Fibroblast of lung (primary cell): ENCODE data around the gene OBSL1. TPM values are rescaled to one million over a fixed set of nuclear protein-coding genes. Genes with fewer than 3 reads are reported as not detected.

Source experiments
- DNase-seq, 2 donors: peaks; one replicate each; pipeline versions ENCODE4 v3.0.0 to v3.0.0-alpha.2; 2010; ENCODE audit warnings: low read depth in 2 of 2
- H2AFZ ChIP-seq: 2 replicates; pipeline ENCODE4 v1.5.1; 2012; ENCODE audit warnings: low read length, control low read depth, inconsistent platforms
- H3K27ac ChIP-seq: 2 replicates; pipeline ENCODE4 v1.5.1; 2011; ENCODE audit warnings: low read length, control low read depth; ENCODE audit not compliant: insufficient read depth
- H3K27me3 ChIP-seq: 2 replicates; pipeline ENCODE4 v1.5.1; 2011; ENCODE audit warnings: mild to moderate bottlenecking, low read length; ENCODE audit not compliant: control insufficient read depth, insufficient read depth
- H3K36me3 ChIP-seq: 2 replicates; pipeline ENCODE4 v1.5.1; 2011; ENCODE audit warnings: low read length; ENCODE audit not compliant: control insufficient read depth, insufficient read depth
- H3K4me1 ChIP-seq: 2 replicates; pipeline ENCODE4 v1.5.1; 2011; ENCODE audit warnings: low read length; ENCODE audit not compliant: control insufficient read depth, insufficient read depth; ENCODE audit errors: extremely low read depth
- H3K4me2 ChIP-seq: 2 replicates; pipeline ENCODE4 v1.5.1; 2011; ENCODE audit warnings: low read length, control low read depth; ENCODE audit not compliant: insufficient read depth; ENCODE audit errors: extremely low read depth
- H3K4me3 ChIP-seq, 4 experiments: fragments of 200-600 bp in 1 of 4; sonication (generic) in 1 of 4; replicated peaks in 1 of 4; 2 replicates each; pipeline ENCODE4 v1.5.1; 2011 to 2016; ENCODE audit warnings: low read length in 4 of 4, low read depth in 3 of 4, mild to moderate bottlenecking in 3 of 4, control low read depth in 2 of 4, inconsistent platforms in 1 of 4, mixed read lengths in 1 of 4; ENCODE audit not compliant: insufficient read depth in 1 of 4; ENCODE audit errors: control extremely low read depth in 1 of 4
- H3K79me2 ChIP-seq: 2 replicates; pipeline ENCODE4 v1.5.1; 2012; ENCODE audit warnings: mild to moderate bottlenecking, low read length, inconsistent platforms; ENCODE audit not compliant: control insufficient read depth, insufficient read depth
- H3K9ac ChIP-seq: 2 replicates; pipeline ENCODE4 v1.5.1; 2011; ENCODE audit warnings: mild to moderate bottlenecking, low read length, control low read depth; ENCODE audit not compliant: insufficient read depth
- H3K9me3 ChIP-seq: 2 replicates; pipeline ENCODE4 v1.5.1; 2012; ENCODE audit warnings: low read depth, low read length; ENCODE audit not compliant: control insufficient read depth, insufficient read depth
- H4K20me1 ChIP-seq: 2 replicates; pipeline ENCODE4 v1.5.1; 2011; ENCODE audit warnings: low read length; ENCODE audit not compliant: control insufficient read depth, insufficient read depth; ENCODE audit errors: extremely low read depth
- EZH2 ChIP-seq: IDR thresholded peaks from 2 replicates; pipeline ENCODE4 v1.5.1; 2012; ENCODE audit warnings: low read length, control low read depth, mild to moderate bottlenecking; ENCODE audit errors: missing control alignments
- polyA plus RNA-seq, 2 donors: library from polyadenylated mRNA; depleted of rRNA in 1 of 2; stranded (reverse) in 1 of 2; unstranded in 1 of 2; fragments of >200 nt; gene quantifications; 2 replicates each; pipeline ENCODE4 v1.2.1, GENCODE V29; 2011 to 2012; ENCODE audit warnings: missing spikeins in 1 of 2
- total RNA-seq: library from RNA; depleted of rRNA; stranded (reverse); fragments of >200 nt; gene quantifications from 2 replicates; pipeline ENCODE4 v1.2.1, GENCODE V29; 2014
- TF ChIP-seq, protein P1 (sequence below), 2 donors: IDR thresholded peaks in 1 of 2; conservative IDR thresholded peaks in 1 of 2; 1 replicate in 1 of 2; 2 replicates in 1 of 2; pipeline ENCODE4 v1.5.1; 2011 to 2012; ENCODE audit warnings: low read length in 2 of 2, control low read depth in 1 of 2, inconsistent platforms in 1 of 2, low read depth in 1 of 2, mild to moderate bottlenecking in 1 of 2

OBSL1 gene
- total and polyA plus RNA-seq, 2 donors (not counting 1 experiment from before 2014, with no cell fraction given), result 24.7 to 28.7 TPM

DNA sequence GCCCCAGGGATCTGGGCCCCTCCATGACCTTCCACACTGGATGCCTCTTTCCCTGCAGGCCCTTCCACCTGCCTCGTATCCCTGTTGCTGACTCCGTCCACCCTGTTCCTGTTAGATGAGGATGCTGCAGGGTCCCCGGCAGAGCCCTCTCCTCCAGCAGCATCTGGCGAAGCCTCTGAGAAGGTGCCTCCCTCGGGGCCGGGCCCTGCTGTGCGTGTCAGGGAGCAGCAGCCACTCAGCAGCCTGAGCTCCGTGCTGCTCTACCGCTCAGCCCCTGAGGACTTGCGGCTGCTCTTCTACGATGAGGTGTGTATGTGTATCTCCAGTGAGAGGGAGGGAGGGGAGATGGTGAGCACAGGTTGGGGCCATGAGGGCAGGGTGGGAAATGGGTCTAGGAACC lies 43.7 kb upstream of the OBSL1 start:
- Histone ChIP-seq H3K9me3 (no peaks in the 10 kb centered on the region), H3K79me2 (no peaks in the 10 kb centered on the region), H3K4me2 (no peak overlapping the region), H2AFZ (no peak overlapping the region), H3K27me3 (no peaks in the 10 kb centered on the region), H4K20me1 (no peaks in the 10 kb centered on the region), H3K27ac (no peak overlapping the region), H3K36me3 (peaks cover 8% of the 10 kb centered on the region), H3K9ac (no peak overlapping the region), H3K4me1 (no peaks in the 10 kb centered on the region), H3K4me3 (no peak overlapping the region)
- TF ChIP-seq, protein P1, sequence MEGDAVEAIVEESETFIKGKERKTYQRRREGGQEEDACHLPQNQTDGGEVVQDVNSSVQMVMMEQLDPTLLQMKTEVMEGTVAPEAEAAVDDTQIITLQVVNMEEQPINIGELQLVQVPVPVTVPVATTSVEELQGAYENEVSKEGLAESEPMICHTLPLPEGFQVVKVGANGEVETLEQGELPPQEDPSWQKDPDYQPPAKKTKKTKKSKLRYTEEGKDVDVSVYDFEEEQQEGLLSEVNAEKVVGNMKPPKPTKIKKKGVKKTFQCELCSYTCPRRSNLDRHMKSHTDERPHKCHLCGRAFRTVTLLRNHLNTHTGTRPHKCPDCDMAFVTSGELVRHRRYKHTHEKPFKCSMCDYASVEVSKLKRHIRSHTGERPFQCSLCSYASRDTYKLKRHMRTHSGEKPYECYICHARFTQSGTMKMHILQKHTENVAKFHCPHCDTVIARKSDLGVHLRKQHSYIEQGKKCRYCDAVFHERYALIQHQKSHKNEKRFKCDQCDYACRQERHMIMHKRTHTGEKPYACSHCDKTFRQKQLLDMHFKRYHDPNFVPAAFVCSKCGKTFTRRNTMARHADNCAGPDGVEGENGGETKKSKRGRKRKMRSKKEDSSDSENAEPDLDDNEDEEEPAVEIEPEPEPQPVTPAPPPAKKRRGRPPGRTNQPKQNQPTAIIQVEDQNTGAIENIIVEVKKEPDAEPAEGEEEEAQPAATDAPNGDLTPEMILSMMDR (conservative IDR thresholded peaks at IDR 0.05 in 1 of 2, IDR thresholded peaks at IDR 0.05 in 1 of 2; ENCODE audit: low read depth in 1 of 2, low read length in 2 of 2), result no peak
- TF ChIP-seq EZH2, result no peak
- no peak for DNase-seq

GRCh38 chr2:219614076-219614860 lies 42.9 kb upstream of the OBSL1 start:
- Histone ChIP-seq H3K9ac (no peak overlapping the region), H2AFZ (no peak overlapping the region), H3K27me3 (no peaks in the 10 kb centered on the region), H3K4me3 (no peak overlapping the region), H4K20me1 (no peaks in the 10 kb centered on the region), H3K27ac (no peak overlapping the region), H3K79me2 (no peaks in the 10 kb centered on the region), H3K9me3 (no peaks in the 10 kb centered on the region), H3K4me1 (no peaks in the 10 kb centered on the region), H3K4me2 (no peak overlapping the region), H3K36me3 (peaks cover 8% of the 10 kb centered on the region)
- no peak for TF ChIP-seq EZH2
- TF ChIP-seq, protein P1 (conservative IDR thresholded peaks at IDR 0.05 in 1 of 2, IDR thresholded peaks at IDR 0.05 in 1 of 2; ENCODE audit: low read depth in 1 of 2, low read length in 2 of 2), result no peak
- no peak for DNase-seq

- H3K9me3 ChIP-seq, result no peaks in the 10 kb centered on the region
- H3K79me2 ChIP-seq, result no peaks in the 10 kb centered on the region
- no peak overlapping the region for H3K27ac ChIP-seq
- H3K4me1 ChIP-seq, result no peaks in the 10 kb centered on the region
- no peak overlapping the region for H2AFZ ChIP-seq
- peaks cover 8% of the 10 kb centered on the region for H3K36me3 ChIP-seq
- no peak overlapping the region for H3K4me3 ChIP-seq
- no peak overlapping the region for H3K9ac ChIP-seq
- DNase-seq, result no peak
- no peak overlapping the region for H3K4me2 ChIP-seq
- TF ChIP-seq EZH2, result no peak
- TF ChIP-seq, protein P1 (conservative IDR thresholded peaks at IDR 0.05 in 1 of 2, IDR thresholded peaks at IDR 0.05 in 1 of 2; ENCODE audit: low read depth in 1 of 2, low read length in 2 of 2), result no peak
- H4K20me1 ChIP-seq, result no peaks in the 10 kb centered on the region
- no peaks in the 10 kb centered on the region for H3K27me3 ChIP-seq
These were observed 42.2 kb upstream of the OBSL1 start for GRCh38 chr2:219613461-219614070.
